Measurements from ENCODE around the gene ZNF527. TPM values are rescaled to one million over a fixed set of nuclear protein-coding genes. Genes with fewer than 3 reads are reported as not detected.
"Not testable (repeated sequence)": the region's sequence is repeated elsewhere in the genome, so short reads cannot be mapped to it uniquely, and the experiment has no call there.

The ZNF527 gene
- total RNA-seq, 1 donor from 2014 or later: 7.9 TPM

DNA sequence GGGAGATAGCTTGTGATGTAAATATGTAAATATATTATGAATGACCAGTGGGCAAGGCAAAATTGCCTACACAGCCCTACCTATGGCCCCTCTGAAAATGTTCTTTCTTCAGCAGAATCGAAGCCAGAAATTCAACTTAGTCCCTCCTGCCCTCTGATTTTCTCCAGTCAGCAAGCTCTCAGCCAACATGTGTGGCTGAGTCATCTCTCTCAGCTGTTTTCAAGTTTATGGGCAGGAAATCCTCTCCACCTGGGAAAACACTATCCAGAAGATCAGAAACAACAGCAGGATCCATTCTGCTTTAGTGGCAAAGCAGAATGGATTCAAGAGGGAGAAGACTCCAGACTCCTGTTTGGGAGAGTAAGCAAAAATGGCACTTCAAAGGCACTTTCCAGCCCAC, 8.9 kb upstream of the ZNF527 start:
- DNase-seq (ENCODE audit: low spot score, unreplicated experiment): no peak
- H3K27ac Mint-ChIP-seq: peak overlapping the region; percentile 24
- no peaks in the 10 kb centered on the region for H3K27me3 Mint-ChIP-seq
- H3K36me3 Mint-ChIP-seq (ENCODE audit: insufficient read depth): peaks cover 68% of the 10 kb centered on the region
- no peak overlapping the region for H3K4me3 Mint-ChIP-seq (ENCODE audit: low read depth)
- H3K4me1 Mint-ChIP-seq (ENCODE audit: low read depth): peaks cover 1% of the 10 kb centered on the region
- TF ChIP-seq, protein P1, sequence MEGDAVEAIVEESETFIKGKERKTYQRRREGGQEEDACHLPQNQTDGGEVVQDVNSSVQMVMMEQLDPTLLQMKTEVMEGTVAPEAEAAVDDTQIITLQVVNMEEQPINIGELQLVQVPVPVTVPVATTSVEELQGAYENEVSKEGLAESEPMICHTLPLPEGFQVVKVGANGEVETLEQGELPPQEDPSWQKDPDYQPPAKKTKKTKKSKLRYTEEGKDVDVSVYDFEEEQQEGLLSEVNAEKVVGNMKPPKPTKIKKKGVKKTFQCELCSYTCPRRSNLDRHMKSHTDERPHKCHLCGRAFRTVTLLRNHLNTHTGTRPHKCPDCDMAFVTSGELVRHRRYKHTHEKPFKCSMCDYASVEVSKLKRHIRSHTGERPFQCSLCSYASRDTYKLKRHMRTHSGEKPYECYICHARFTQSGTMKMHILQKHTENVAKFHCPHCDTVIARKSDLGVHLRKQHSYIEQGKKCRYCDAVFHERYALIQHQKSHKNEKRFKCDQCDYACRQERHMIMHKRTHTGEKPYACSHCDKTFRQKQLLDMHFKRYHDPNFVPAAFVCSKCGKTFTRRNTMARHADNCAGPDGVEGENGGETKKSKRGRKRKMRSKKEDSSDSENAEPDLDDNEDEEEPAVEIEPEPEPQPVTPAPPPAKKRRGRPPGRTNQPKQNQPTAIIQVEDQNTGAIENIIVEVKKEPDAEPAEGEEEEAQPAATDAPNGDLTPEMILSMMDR (IDR thresholded peaks at IDR 0.05; ENCODE audit: unreplicated experiment): no peak
- H3K9me3 Mint-ChIP-seq (ENCODE audit: low read depth): peaks cover 32% of the 10 kb centered on the region

DNA sequence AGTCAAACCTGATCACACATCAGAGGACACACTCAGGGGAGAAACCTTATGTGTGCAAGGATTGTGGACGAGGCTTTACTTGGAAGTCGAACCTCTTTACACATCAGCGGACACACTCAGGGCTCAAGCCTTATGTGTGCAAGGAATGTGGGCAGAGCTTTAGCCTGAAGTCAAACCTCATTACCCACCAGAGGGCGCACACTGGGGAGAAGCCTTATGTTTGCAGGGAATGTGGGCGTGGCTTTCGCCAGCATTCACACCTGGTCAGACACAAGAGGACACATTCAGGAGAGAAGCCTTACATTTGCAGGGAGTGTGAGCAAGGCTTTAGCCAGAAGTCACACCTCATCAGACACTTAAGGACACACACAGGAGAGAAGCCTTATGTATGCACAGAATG, 8.2 kb upstream of the ZNF527 start:
- H3K4me3 Mint-ChIP-seq (ENCODE audit: low read depth): no peak overlapping the region
- no peak for DNase-seq (ENCODE audit: low spot score, unreplicated experiment)
- H3K27ac Mint-ChIP-seq: peak overlapping the region; percentile 67
- H3K9me3 Mint-ChIP-seq (ENCODE audit: low read depth): peaks cover 25% of the 10 kb centered on the region
- H3K36me3 Mint-ChIP-seq (ENCODE audit: insufficient read depth): peaks cover 60% of the 10 kb centered on the region
- H3K4me1 Mint-ChIP-seq (ENCODE audit: low read depth): peaks cover 1% of the 10 kb centered on the region
- TF ChIP-seq, protein P1 (IDR thresholded peaks at IDR 0.05; ENCODE audit: unreplicated experiment): peak; percentile 25
- H3K27me3 Mint-ChIP-seq: no peaks in the 10 kb centered on the region

GRCh38 chr19:37370386-37370879, 466 bp upstream of the ZNF527 start:
- not testable (repeated sequence) for H3K27me3 Mint-ChIP-seq; H3K36me3 Mint-ChIP-seq (ENCODE audit: insufficient read depth); H3K9me3 Mint-ChIP-seq (ENCODE audit: low read depth); DNase-seq (ENCODE audit: low spot score, unreplicated experiment)
- peaks cover 11% of the 10 kb centered on the region for H3K4me1 Mint-ChIP-seq (ENCODE audit: low read depth)
- peak overlapping the region; percentile 92 for H3K4me3 Mint-ChIP-seq (ENCODE audit: low read depth)
- peak overlapping the region; percentile 98 for H3K27ac Mint-ChIP-seq

- Mint-ChIP-seq H3K4me1 (ENCODE audit: low read depth) (no peaks in the 10 kb centered on the region), H3K27me3 (no peaks in the 10 kb centered on the region), H3K4me3 (ENCODE audit: low read depth) (no peak overlapping the region), H3K36me3 (ENCODE audit: insufficient read depth) (peaks cover 71% of the 10 kb centered on the region), H3K9me3 (ENCODE audit: low read depth) (peaks cover 50% of the 10 kb centered on the region), H3K27ac (no peak overlapping the region)
- TF ChIP-seq, protein P1 (IDR thresholded peaks at IDR 0.05; ENCODE audit: unreplicated experiment): no peak
- DNase-seq (ENCODE audit: low spot score, unreplicated experiment): no peak
Measured at GRCh38 chr19:37389234-37389633, 18.3 kb downstream of the ZNF527 start.

GRCh38 chr19:37391399-37391798, 20.5 kb downstream of the ZNF527 start:
- not testable (repeated sequence) for H3K4me3 Mint-ChIP-seq (ENCODE audit: low read depth); H3K4me1 Mint-ChIP-seq (ENCODE audit: low read depth); H3K27me3 Mint-ChIP-seq; DNase-seq (ENCODE audit: low spot score, unreplicated experiment); H3K27ac Mint-ChIP-seq
- Mint-ChIP-seq H3K36me3 (ENCODE audit: insufficient read depth) (peaks cover 56% of the 10 kb centered on the region), H3K9me3 (ENCODE audit: low read depth) (peaks cover 48% of the 10 kb centered on the region)

GRCh38 chr19:37401078-37401477, 30.2 kb downstream of the ZNF527 start:
- H3K9me3 Mint-ChIP-seq (ENCODE audit: low read depth): peaks cover 49% of the 10 kb centered on the region
- H3K4me1 Mint-ChIP-seq (ENCODE audit: low read depth): no peaks in the 10 kb centered on the region
- H3K27ac Mint-ChIP-seq: no peak overlapping the region
- H3K27me3 Mint-ChIP-seq: no peaks in the 10 kb centered on the region
- TF ChIP-seq, protein P1 (IDR thresholded peaks at IDR 0.05; ENCODE audit: unreplicated experiment): no peak
- H3K4me3 Mint-ChIP-seq (ENCODE audit: low read depth): no peak overlapping the region
- peaks cover 3% of the 10 kb centered on the region for H3K36me3 Mint-ChIP-seq (ENCODE audit: insufficient read depth)
- DNase-seq (ENCODE audit: low spot score, unreplicated experiment): no peak
